Activated CD4-positive, alpha-beta T cell treated with anti-CD3 and anti-CD28 coated beads for 24 hours (primary cell): ENCODE measurements around the gene IL17REL.

Experiments
- DNase-seq, 2 donors: peaks; one replicate each; pipeline ENCODE4 v3.0.0-alpha.2; 2020; ENCODE audit warnings: low read depth in 2 of 2

The IL17REL gene

GRCh38 chr22:49967706-49968208 is 44.8 kb downstream of the IL17REL start:
- DNase-seq = no peak

DNA sequence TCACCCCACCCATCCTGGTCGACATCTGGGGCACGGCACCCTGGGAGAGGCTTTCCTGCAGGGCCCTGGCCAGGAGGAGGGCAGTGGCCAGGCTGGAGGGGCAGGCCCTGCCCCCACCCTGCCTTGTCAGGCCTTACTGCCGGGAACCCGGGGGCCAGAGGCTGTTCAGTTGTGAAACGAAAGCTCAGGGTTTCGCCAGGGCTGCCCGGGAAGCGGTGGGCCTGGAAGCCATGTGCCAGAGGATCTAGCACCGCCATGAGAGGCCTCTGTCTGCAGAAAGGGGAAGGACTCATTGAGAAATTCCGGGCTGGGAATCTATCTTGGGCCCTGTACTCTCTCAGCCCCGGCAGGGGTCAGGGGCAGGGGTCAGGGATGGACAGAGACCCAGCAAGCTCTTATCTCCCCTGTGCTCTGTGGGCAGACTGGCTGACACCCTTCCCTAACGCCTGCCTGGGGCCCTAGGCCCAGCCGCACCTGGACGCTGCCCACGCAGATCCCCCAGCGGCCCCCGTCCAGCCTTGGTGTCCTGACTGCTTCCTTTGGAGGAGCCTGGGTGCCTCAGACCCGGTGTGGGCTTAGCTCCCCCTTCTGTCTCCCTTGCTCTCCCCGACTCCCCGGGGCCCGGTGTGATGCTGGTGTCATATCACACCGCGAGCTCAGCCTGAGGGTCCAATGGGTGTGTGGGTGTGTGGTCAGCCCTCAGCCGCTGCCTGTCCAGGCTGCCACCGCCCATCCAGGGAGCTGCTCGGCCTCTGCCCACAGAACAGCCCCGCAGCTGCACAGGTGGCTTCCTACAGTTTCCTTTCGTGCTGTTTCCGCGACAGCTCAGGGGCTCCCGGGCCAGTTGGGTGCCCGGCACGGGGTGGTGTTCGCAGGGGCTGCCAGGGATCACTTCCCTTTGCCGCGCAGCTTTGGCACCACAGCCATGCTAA is 45.5 kb downstream of the IL17REL start:
- no peak for DNase-seq

GRCh38 chr22:49966041-49966773 is 46.4 kb downstream of the IL17REL start:
- DNase-seq = no peak

GRCh38 chr22:49965091-49966040 is 47.2 kb downstream of the IL17REL start:
- DNase-seq = no peak

- DNase-seq = no peak
Measured at GRCh38 chr22:49964136-49965090, 48.2 kb downstream of the IL17REL start.

GRCh38 chr22:49963647-49964026 is 48.9 kb downstream of the IL17REL start:
- DNase-seq = no peak

DNA sequence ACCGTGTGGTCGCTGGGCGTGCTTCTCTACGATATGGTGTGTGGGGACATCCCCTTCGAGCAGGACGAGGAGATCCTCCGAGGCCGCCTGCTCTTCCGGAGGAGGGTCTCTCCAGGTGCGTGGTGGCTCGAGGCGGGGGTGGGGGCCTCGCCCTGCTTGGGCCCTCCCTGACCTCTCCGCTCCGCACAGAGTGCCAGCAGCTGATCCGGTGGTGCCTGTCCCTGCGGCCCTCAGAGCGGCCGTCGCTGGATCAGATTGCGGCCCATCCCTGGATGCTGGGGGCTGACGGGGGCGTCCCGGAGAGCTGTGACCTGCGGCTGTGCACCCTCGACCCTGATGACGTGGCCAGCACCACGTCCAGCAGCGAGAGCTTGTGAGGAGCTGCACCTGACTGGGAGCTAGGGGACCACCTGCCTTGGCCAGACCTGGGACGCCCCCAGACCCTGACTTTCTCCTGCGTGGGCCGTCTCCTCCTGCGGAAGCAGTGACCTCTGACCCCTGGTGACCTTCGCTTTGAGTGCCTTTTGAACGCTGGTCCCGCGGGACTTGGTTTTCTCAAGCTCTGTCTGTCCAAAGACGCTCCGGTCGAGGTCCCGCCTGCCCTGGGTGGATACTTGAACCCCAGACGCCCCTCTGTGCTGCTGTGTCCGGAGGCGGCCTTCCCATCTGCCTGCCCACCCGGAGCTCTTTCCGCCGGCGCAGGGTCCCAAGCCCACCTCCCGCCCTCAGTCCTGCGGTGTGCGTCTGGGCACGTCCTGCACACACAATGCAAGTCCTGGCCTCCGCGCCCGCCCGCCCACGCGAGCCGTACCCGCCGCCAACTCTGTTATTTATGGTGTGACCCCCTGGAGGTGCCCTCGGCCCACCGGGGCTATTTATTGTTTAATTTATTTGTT is 49.6 kb downstream of the IL17REL start:
- no peak for DNase-seq

GRCh38 chr22:49962012-49962750 is 50.4 kb downstream of the IL17REL start:
- peak; percentile 83 to 86 for DNase-seq

DNA sequence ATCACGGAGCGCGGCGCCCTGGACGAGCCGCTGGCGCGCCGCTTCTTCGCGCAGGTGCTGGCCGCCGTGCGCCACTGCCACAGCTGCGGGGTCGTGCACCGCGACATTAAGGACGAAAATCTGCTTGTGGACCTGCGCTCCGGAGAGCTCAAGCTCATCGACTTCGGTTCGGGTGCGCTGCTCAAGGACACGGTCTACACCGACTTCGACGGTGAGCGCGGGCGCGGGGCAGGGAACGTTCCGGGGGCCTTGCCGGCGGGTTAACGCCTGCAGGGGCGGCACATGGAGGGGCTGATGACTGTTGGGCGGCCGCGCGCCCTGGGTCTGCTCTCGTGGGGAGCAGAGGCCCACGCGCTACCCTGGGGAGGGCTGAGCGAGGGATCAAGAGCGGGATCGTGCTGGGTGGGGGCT is 51.0 kb downstream of the IL17REL start:
- DNase-seq = no peak

GRCh38 chr22:49961005-49961600 is 51.5 kb downstream of the IL17REL start:
- DNase-seq = no peak

GRCh38 chr22:49960159-49961004 is 52.2 kb downstream of the IL17REL start, which contains the start of gene PIM3:
Gene PIM3, plus strand, starts transcription at chr22:49960772. Its CDS starts 176 bp downstream, at chr22:49960948.
- peak; percentile 88 to 90 for DNase-seq

GRCh38 chr22:49959782-49960158 is 52.8 kb downstream of the IL17REL start:
- DNase-seq = no peak

- DNase-seq = no peak
Measured at GRCh38 chr22:49958931-49959781, 53.4 kb downstream of the IL17REL start.

- no peak for DNase-seq
Measured at GRCh38 chr22:49958366-49958921, 54.1 kb downstream of the IL17REL start.

GRCh38 chr22:49957826-49958365 is 54.7 kb downstream of the IL17REL start:
- DNase-seq = no peak
